ENCODE data around the gene COL16A1. TPM values are rescaled to one million over a fixed set of nuclear protein-coding genes. Genes with fewer than 3 reads are reported as not detected.

COL16A1 gene
- total RNA-seq, 1 experiment from 2014 or later, result 7.3 TPM

DNA sequence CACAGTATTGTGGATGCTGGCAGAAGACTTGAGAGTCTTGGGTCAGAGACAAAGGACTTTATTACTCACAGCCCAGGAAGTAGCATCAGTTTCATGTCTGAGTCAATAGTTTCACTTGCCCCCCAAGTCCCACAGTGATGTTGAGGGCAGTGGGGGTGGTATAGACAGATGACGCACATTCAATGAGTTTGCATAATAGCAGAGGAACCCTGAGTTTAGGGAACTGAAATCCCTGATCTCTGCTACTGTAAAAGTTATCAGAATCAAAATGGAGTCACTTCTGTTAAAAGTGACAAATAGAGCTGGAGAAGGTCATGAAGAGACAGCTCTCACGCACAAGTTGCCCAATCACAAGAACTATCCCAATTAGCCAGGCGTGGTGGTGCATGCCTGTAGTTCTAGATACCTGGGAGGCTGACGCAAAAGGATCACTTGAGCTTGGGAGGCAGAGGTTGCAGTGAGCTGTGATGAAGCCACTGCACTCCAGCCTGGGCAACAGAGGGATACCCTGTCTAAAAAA lies 97.8 kb downstream of the COL16A1 start:
- DNase-seq (ENCODE audit: low read depth), result peak; percentile 87

Other genes with a start within 250 kb of the COL16A1 start
- 14.5 and 16.0 TPM in 2 replicates for gene TINAGL1, start 127.5 kb downstream of the COL16A1 start, total RNA-seq (2014; rRNA removed; shearing (Covaris generic))
- not detected in 2 replicates for gene HCRTR1, start 86.3 kb downstream of the COL16A1 start, total RNA-seq (2014; rRNA removed; shearing (Covaris generic))
- 80.9 and 125 TPM in 2 replicates for gene PEF1, start 59.1 kb downstream of the COL16A1 start, total RNA-seq (2014; rRNA removed; shearing (Covaris generic))
- gene ADGRB2, start 60.3 kb upstream of the COL16A1 start, total RNA-seq (2014; rRNA removed; shearing (Covaris generic)), result 10.8 and 14.1 TPM in 2 replicates
- gene SPOCD1, start 112.0 kb upstream of the COL16A1 start, total RNA-seq (2014; rRNA removed; shearing (Covaris generic)), result 16.4 and 25.2 TPM in 2 replicates
- gene PTP4A2, start 234.4 kb upstream of the COL16A1 start, total RNA-seq (2014; rRNA removed; shearing (Covaris generic)), result 404 and 496 TPM in 2 replicates